Tibial artery (tissue), 4 donors: ENCODE data around the gene OBSL1.

Experiments
- DNase-seq, 2 donors: peaks; one replicate each; pipeline ENCODE4 v3.0.0-alpha.2; 2019
- H3K27ac ChIP-seq, 2 donors: fragments of 200-600 bp; sonication (generic) in 1 of 2; 1 replicate in 1 of 2; 2 replicates in 1 of 2; pipeline ENCODE4 v1.5.1; 2018 to 2019; ENCODE audit warnings: mild to moderate bottlenecking in 1 of 2
- H3K27me3 ChIP-seq, 2 donors: fragments of 200-600 bp; sonication (generic) in 1 of 2; one replicate each; pipeline versions ENCODE4 v1.5.1 to v1.6.0; 2016 to 2019
- H3K36me3 ChIP-seq, 3 donors: fragments of 200-600 bp; sonication (generic) in 2 of 3; one replicate each; pipeline ENCODE4 v1.5.1; 2016 to 2019; ENCODE audit warnings: mild to moderate bottlenecking in 2 of 3
- H3K4me1 ChIP-seq, 4 donors: fragments of 200-600 bp; sonication (generic) in 2 of 4; 1 replicate in 3 of 4; 2 replicates in 1 of 4; pipeline ENCODE4 v1.5.1; 2016 to 2019
- H3K4me3 ChIP-seq, 2 donors: fragments of 200-600 bp; sonication (generic) in 1 of 2; 1 replicate in 1 of 2; 2 replicates in 1 of 2; pipeline ENCODE4 v1.5.1; 2018 to 2019; ENCODE audit warnings: mild to moderate bottlenecking in 2 of 2
- H3K9me3 ChIP-seq, 3 donors: fragments of 200-600 bp; sonication (generic) in 1 of 3; one replicate each; pipeline ENCODE4 v1.5.1; 2016 to 2019
- CTCF ChIP-seq, 2 experiments: fragments of 200-600 bp in 1 of 2; fragments of 450-650 bp in 1 of 2; IDR thresholded peaks; one replicate each; pipeline ENCODE4 v1.5.1; 2017 to 2019; ENCODE audit warnings: antibody characterized with exemption in 2 of 2, mild to moderate bottlenecking in 1 of 2, moderate library complexity in 1 of 2
- intact Hi-C: fragments of 100-400 bp; cut with DNase I; formaldehyde crosslinking; loops from one replicate; pipeline ENCODE4 v1.15.0; 2023; ENCODE audit warnings: low total_unique reads

Gene OBSL1

GRCh38 chr2:219563271-219563928, 7.9 kb downstream of the OBSL1 start:
- DNase-seq = no peak
- no peaks in the 10 kb centered on the region for H3K27me3 ChIP-seq
- intact Hi-C loops = no loop called here
- no peaks in the 10 kb centered on the region for H3K4me1 ChIP-seq
- no peak for TF ChIP-seq CTCF (IDR thresholded peaks at IDR 0.05)
- H3K4me3 ChIP-seq = no peak overlapping the region
- H3K36me3 ChIP-seq = peaks cover 5 to 84% (median 27%) of the 10 kb centered on the region in 3 donors
- no peak overlapping the region for H3K27ac ChIP-seq
- H3K9me3 ChIP-seq = no peaks in the 10 kb centered on the region

GRCh38 chr2:219562049-219563020, 9.0 kb downstream of the OBSL1 start:
- H3K4me3 ChIP-seq = no peak overlapping the region
- intact Hi-C loops = no loop called here
- H3K4me1 ChIP-seq = no peaks in the 10 kb centered on the region
- TF ChIP-seq CTCF (IDR thresholded peaks at IDR 0.05) = no peak
- no peaks in the 10 kb centered on the region for H3K9me3 ChIP-seq
- peaks cover 5 to 86% (median 27%) of the 10 kb centered on the region in 3 donors for H3K36me3 ChIP-seq
- DNase-seq = no peak
- H3K27ac ChIP-seq = no peak overlapping the region
- no peaks in the 10 kb centered on the region for H3K27me3 ChIP-seq

DNA sequence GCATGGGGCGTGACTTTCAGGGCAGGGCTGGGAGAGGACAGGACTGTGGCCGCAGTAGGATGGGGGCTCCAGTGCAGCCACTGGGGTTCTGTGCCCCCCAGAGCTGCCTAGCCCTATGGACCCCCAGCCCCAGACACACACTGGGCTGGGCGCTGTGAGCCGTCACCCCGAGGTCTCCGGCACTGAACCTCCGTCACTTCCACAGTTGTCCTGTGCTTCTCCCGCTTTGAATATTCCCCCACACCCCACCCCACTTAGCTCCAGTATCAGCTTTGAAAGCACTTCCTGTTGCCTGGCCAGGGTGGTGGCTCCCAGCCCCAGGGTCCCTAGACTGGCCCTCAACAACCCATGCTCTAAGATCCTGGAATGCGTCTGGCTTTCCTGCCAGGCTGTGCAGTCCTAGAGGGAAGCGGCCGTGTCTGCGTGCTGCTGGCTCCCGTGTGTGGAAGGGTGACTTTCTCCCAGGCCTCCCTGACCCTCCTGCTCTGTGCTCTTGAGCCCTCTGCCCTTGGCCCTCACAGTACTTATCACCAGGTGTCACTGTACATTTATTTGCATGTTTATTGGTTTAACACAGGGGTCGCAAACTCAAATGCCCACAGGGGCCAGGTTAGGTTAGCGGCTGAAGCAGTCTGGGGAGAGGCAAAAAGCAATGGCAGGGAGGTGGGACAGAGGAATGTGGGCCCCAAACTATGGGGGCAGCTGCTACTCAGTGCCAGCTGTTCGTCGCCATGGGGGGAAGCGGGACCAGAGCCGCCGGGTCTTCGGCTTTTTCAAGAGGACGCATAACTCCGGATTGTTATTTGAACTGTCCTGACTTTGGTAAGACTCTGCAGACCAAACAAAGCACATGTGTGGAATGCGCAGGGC, 9.9 kb downstream of the OBSL1 start:
- Histone ChIP-seq H3K9me3 (no peaks in the 10 kb centered on the region), H3K36me3 (peaks cover 5 to 86% (median 27%) of the 10 kb centered on the region in 3 donors), H3K4me1 (no peaks in the 10 kb centered on the region), H3K27me3 (no peaks in the 10 kb centered on the region), H3K4me3 (no peak overlapping the region), H3K27ac (no peak overlapping the region)
- no peak for DNase-seq
- no peak for TF ChIP-seq CTCF (IDR thresholded peaks at IDR 0.05)
- intact Hi-C loops = no loop called here

- intact Hi-C loops = no loop called here
Measured at GRCh38 chr2:219560893-219561178, 10.5 kb downstream of the OBSL1 start.

More at GRCh38 chr2:219560893-219561178, 10.5 kb downstream of the OBSL1 start:
- peaks cover 5 to 86% (median 33%) of the 10 kb centered on the region in 3 donors for H3K36me3 ChIP-seq
- H3K27ac ChIP-seq = no peak overlapping the region
- H3K4me3 ChIP-seq = no peak overlapping the region
- no peaks in the 10 kb centered on the region for H3K9me3 ChIP-seq
- H3K27me3 ChIP-seq = no peaks in the 10 kb centered on the region
- no peak for DNase-seq
- no peaks in the 10 kb centered on the region for H3K4me1 ChIP-seq
- TF ChIP-seq CTCF (IDR thresholded peaks at IDR 0.05) = no peak
